Ishikawa (cell line): ENCODE measurements around the gene CSNK1G2.

ENCODE experiments used
- CEBPB ChIP-seq: IDR thresholded peaks from 2 replicates; pipeline ENCODE4 v1.6.1; 2012
- CREB1 ChIP-seq: IDR thresholded peaks from 2 replicates; pipeline ENCODE4 v1.6.1; 2012; ENCODE audit warnings: low read depth
- EGR1 ChIP-seq: IDR thresholded peaks from 2 replicates; pipeline ENCODE4 v1.6.1; 2012
- EP300 ChIP-seq: IDR thresholded peaks from 2 replicates; pipeline ENCODE4 v1.6.1; 2012; ENCODE audit warnings: borderline replicate concordance
- FOXM1 ChIP-seq: IDR thresholded peaks from 2 replicates; pipeline ENCODE4 v1.6.1; 2012; ENCODE audit warnings: low read depth, borderline replicate concordance
- NFIC ChIP-seq: IDR thresholded peaks from 2 replicates; pipeline ENCODE4 v1.6.1; 2012
- RAD21 ChIP-seq: IDR thresholded peaks from 2 replicates; pipeline ENCODE4 v1.6.1; 2012; ENCODE audit warnings: low read depth
- TAF1 ChIP-seq: IDR thresholded peaks from 2 replicates; pipeline ENCODE4 v1.6.1; 2012; ENCODE audit warnings: low read depth, mild to moderate bottlenecking
- TCF12 ChIP-seq: IDR thresholded peaks from 2 replicates; pipeline ENCODE4 v1.6.1; 2012; ENCODE audit warnings: low read depth
- YY1 ChIP-seq: IDR thresholded peaks from 2 replicates; pipeline ENCODE4 v1.6.1; 2012; ENCODE audit warnings: low read depth
- ZBTB7A ChIP-seq: IDR thresholded peaks from 2 replicates; pipeline ENCODE4 v1.6.1; 2012; ENCODE audit warnings: low read depth
- TF ChIP-seq, protein P1 (sequence below): IDR thresholded peaks from 2 replicates; pipeline ENCODE4 v1.6.1; 2012; ENCODE audit warnings: low read depth, mild to moderate bottlenecking
- TF ChIP-seq, protein P2 (sequence below): IDR thresholded peaks from 2 replicates; pipeline ENCODE4 v1.6.1; 2012
- TF ChIP-seq, protein P3 (sequence below): IDR thresholded peaks from 2 replicates; pipeline ENCODE4 v1.6.1; 2012

DNA sequence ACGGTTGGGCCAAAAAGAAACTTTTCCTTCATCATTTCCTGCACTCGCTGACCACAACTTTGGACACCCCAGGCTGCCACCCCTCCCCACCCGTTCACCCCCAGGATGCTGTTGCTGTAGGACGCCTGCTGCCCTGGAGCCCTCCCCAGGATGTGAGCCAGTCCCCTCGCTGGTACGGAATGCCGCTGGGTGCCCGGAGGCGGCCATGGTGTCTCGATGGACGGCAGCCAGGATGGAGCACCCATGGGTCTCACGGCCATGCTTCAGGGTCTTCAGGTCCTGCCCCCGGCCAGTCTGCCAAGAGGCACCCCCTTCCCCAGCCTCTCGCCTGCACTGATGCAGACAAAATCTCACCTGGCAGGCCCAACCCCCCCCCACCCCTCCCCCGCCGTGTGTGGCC, 15.4 kb upstream of the CSNK1G2 start:
- TF ChIP-seq CREB1 (no peak), TCF12 (no peak), YY1 (no peak), RAD21 (no peak), ZBTB7A (no peak), CEBPB (no peak), EGR1 (no peak), NFIC (no peak), EP300 (no peak), FOXM1 (no peak), TAF1 (no peak)
- TF ChIP-seq, protein P1, sequence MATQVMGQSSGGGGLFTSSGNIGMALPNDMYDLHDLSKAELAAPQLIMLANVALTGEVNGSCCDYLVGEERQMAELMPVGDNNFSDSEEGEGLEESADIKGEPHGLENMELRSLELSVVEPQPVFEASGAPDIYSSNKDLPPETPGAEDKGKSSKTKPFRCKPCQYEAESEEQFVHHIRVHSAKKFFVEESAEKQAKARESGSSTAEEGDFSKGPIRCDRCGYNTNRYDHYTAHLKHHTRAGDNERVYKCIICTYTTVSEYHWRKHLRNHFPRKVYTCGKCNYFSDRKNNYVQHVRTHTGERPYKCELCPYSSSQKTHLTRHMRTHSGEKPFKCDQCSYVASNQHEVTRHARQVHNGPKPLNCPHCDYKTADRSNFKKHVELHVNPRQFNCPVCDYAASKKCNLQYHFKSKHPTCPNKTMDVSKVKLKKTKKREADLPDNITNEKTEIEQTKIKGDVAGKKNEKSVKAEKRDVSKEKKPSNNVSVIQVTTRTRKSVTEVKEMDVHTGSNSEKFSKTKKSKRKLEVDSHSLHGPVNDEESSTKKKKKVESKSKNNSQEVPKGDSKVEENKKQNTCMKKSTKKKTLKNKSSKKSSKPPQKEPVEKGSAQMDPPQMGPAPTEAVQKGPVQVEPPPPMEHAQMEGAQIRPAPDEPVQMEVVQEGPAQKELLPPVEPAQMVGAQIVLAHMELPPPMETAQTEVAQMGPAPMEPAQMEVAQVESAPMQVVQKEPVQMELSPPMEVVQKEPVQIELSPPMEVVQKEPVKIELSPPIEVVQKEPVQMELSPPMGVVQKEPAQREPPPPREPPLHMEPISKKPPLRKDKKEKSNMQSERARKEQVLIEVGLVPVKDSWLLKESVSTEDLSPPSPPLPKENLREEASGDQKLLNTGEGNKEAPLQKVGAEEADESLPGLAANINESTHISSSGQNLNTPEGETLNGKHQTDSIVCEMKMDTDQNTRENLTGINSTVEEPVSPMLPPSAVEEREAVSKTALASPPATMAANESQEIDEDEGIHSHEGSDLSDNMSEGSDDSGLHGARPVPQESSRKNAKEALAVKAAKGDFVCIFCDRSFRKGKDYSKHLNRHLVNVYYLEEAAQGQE = no peak
- TF ChIP-seq, protein P2, sequence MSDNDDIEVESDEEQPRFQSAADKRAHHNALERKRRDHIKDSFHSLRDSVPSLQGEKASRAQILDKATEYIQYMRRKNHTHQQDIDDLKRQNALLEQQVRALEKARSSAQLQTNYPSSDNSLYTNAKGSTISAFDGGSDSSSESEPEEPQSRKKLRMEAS = no peak
- TF ChIP-seq, protein P3, sequence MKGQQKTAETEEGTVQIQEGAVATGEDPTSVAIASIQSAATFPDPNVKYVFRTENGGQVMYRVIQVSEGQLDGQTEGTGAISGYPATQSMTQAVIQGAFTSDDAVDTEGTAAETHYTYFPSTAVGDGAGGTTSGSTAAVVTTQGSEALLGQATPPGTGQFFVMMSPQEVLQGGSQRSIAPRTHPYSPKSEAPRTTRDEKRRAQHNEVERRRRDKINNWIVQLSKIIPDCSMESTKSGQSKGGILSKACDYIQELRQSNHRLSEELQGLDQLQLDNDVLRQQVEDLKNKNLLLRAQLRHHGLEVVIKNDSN = no peak
